Endothelial cell of umbilical vein (primary cell): ENCODE results near the gene LRAT.

Experiments used
- EZH2 ChIP-seq: IDR thresholded peaks from 2 replicates; pipeline ENCODE4 v1.6.1; 2012; ENCODE audit warnings: borderline replicate concordance, low read depth, mild to moderate bottlenecking, moderate library complexity, low read length, inconsistent platforms; ENCODE audit not compliant: severe bottlenecking
- GATA2 ChIP-seq: IDR thresholded peaks from 2 replicates; pipeline ENCODE4 v1.7.0; 2011; ENCODE audit warnings: low read depth, mild to moderate bottlenecking, moderate library complexity, mixed read lengths, low read length; ENCODE audit not compliant: insufficient read length, insufficient read depth
- JUN ChIP-seq: IDR thresholded peaks from 2 replicates; pipeline ENCODE4 v1.6.1; 2011; ENCODE audit warnings: borderline replicate concordance, low read depth; ENCODE audit not compliant: insufficient read length, insufficient read depth
- POLR2A ChIP-seq: IDR thresholded peaks from 2 replicates; pipeline ENCODE4 v1.6.1; 2012; ENCODE audit warnings: low read depth, mild to moderate bottlenecking, control low read depth, low read length
- POLR2AphosphoS5 ChIP-seq: IDR thresholded peaks from 2 replicates; pipeline ENCODE4 v1.6.1; 2012; ENCODE audit warnings: low read depth, mild to moderate bottlenecking, control low read depth, low read length, moderate library complexity; ENCODE audit not compliant: insufficient read depth
- TF ChIP-seq, protein P1 (sequence below), 2 donors: IDR thresholded peaks; 1 replicate in 1 of 2; 2 replicates in 1 of 2; pipeline ENCODE4 v1.5.1; 2011; ENCODE audit warnings: low read length in 2 of 2, mild to moderate bottlenecking in 2 of 2, moderate library complexity in 2 of 2, control low read depth in 1 of 2, inconsistent platforms in 1 of 2, low read depth in 1 of 2; ENCODE audit not compliant: insufficient read depth in 1 of 2; ENCODE audit errors: extremely low read depth in 1 of 2

DNA sequence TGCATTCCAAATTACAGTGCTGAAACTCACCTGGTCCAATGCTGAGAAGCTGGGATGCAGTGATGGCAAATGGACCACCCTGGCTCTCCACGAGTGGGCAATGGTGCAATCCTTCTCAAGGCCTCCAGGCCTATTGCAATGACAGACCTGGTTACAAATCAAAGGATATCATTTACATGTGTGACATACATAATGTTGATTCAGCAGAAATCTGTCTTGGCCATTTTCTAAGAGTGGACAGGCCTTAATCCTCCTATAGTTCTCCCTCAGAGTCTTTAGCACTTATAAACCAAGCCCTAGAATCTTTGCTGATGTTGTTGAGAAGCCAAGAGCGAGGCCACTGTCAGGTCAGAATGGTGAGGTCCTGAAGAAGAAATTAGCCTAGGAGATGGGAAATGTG lies 17.1 kb downstream of the LRAT start:
- no peak for TF ChIP-seq EZH2
- TF ChIP-seq, protein P1, sequence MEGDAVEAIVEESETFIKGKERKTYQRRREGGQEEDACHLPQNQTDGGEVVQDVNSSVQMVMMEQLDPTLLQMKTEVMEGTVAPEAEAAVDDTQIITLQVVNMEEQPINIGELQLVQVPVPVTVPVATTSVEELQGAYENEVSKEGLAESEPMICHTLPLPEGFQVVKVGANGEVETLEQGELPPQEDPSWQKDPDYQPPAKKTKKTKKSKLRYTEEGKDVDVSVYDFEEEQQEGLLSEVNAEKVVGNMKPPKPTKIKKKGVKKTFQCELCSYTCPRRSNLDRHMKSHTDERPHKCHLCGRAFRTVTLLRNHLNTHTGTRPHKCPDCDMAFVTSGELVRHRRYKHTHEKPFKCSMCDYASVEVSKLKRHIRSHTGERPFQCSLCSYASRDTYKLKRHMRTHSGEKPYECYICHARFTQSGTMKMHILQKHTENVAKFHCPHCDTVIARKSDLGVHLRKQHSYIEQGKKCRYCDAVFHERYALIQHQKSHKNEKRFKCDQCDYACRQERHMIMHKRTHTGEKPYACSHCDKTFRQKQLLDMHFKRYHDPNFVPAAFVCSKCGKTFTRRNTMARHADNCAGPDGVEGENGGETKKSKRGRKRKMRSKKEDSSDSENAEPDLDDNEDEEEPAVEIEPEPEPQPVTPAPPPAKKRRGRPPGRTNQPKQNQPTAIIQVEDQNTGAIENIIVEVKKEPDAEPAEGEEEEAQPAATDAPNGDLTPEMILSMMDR (IDR thresholded peaks at IDR 0.05; ENCODE audit: extremely low read depth in 1 of 2, insufficient read depth in 1 of 2, low read depth in 1 of 2, low read length in 2 of 2), result no peak
- TF ChIP-seq GATA2, result no peak
- no peak for TF ChIP-seq JUN
- TF ChIP-seq POLR2AphosphoS5, result no peak
- TF ChIP-seq POLR2A, result no peak
